ENCODE results near the gene PLLP.

The PLLP gene

GRCh38 chr16:57231821-57232350, 52.6 kb downstream of the PLLP start:
- Histone ChIP-seq H3K36me3 (ENCODE audit: control insufficient read depth in 1 of 2, insufficient read depth in 2 of 2, low read length in 2 of 2) (peaks cover 61 to 85% of the 10 kb centered on the region in 2 donors), H3K4me3 (ENCODE audit: low read depth in 1 of 2, low read length in 2 of 2) (no peak overlapping the region), H3K27ac (ENCODE audit: low read length) (no peak overlapping the region), H3K27me3 (ENCODE audit: low read depth, low read length) (no peaks in the 10 kb centered on the region), H3K9me3 (ENCODE audit: control insufficient read depth in 1 of 2, low read length in 2 of 2) (no peaks in the 10 kb centered on the region), H3K4me1 (ENCODE audit: control insufficient read depth in 1 of 2, insufficient read depth in 2 of 2, low read length in 2 of 2) (no peaks in the 10 kb centered on the region)

GRCh38 chr16:57229079-57229478, 55.4 kb downstream of the PLLP start:
- peaks cover 61 to 78% of the 10 kb centered on the region in 2 donors for H3K36me3 ChIP-seq (ENCODE audit: control insufficient read depth in 1 of 2, insufficient read depth in 2 of 2, low read length in 2 of 2)
- no peaks in the 10 kb centered on the region for H3K9me3 ChIP-seq (ENCODE audit: control insufficient read depth in 1 of 2, low read length in 2 of 2)
- H3K4me1 ChIP-seq (ENCODE audit: control insufficient read depth in 1 of 2, insufficient read depth in 2 of 2, low read length in 2 of 2), result no peaks in the 10 kb centered on the region
- H3K4me3 ChIP-seq (ENCODE audit: low read depth in 1 of 2, low read length in 2 of 2), result no peak overlapping the region
- H3K27ac ChIP-seq (ENCODE audit: low read length), result no peak overlapping the region
- no peaks in the 10 kb centered on the region for H3K27me3 ChIP-seq (ENCODE audit: low read depth, low read length)

GRCh38 chr16:57226701-57227621, 57.5 kb downstream of the PLLP start:
- Histone ChIP-seq H3K4me3 (ENCODE audit: low read depth in 1 of 2, low read length in 2 of 2) (no peak overlapping the region), H3K4me1 (ENCODE audit: control insufficient read depth in 1 of 2, insufficient read depth in 2 of 2, low read length in 2 of 2) (no peaks in the 10 kb centered on the region), H3K27me3 (ENCODE audit: low read depth, low read length) (no peaks in the 10 kb centered on the region), H3K36me3 (ENCODE audit: control insufficient read depth in 1 of 2, insufficient read depth in 2 of 2, low read length in 2 of 2) (peaks cover 59 to 76% of the 10 kb centered on the region in 2 donors), H3K9me3 (ENCODE audit: control insufficient read depth in 1 of 2, low read length in 2 of 2) (no peaks in the 10 kb centered on the region), H3K27ac (ENCODE audit: low read length) (no peak overlapping the region)

- Histone ChIP-seq H3K27me3 (ENCODE audit: low read depth, low read length) (no peaks in the 10 kb centered on the region), H3K4me3 (ENCODE audit: low read depth in 1 of 2, low read length in 2 of 2) (no peak overlapping the region), H3K27ac (ENCODE audit: low read length) (no peak overlapping the region), H3K4me1 (ENCODE audit: control insufficient read depth in 1 of 2, insufficient read depth in 2 of 2, low read length in 2 of 2) (no peaks in the 10 kb centered on the region), H3K9me3 (ENCODE audit: control insufficient read depth in 1 of 2, low read length in 2 of 2) (no peaks in the 10 kb centered on the region), H3K36me3 (ENCODE audit: control insufficient read depth in 1 of 2, insufficient read depth in 2 of 2, low read length in 2 of 2) (peaks cover 54 to 76% of the 10 kb centered on the region in 2 donors)
These were observed 58.5 kb downstream of the PLLP start for GRCh38 chr16:57225978-57226377.

GRCh38 chr16:57224651-57225335, 59.7 kb downstream of the PLLP start:
- Histone ChIP-seq H3K27me3 (ENCODE audit: low read depth, low read length) (no peaks in the 10 kb centered on the region), H3K4me3 (ENCODE audit: low read depth in 1 of 2, low read length in 2 of 2) (no peak overlapping the region), H3K27ac (ENCODE audit: low read length) (no peak overlapping the region), H3K9me3 (ENCODE audit: control insufficient read depth in 1 of 2, low read length in 2 of 2) (peaks cover 0 to 2% of the 10 kb centered on the region in 2 donors), H3K4me1 (ENCODE audit: control insufficient read depth in 1 of 2, insufficient read depth in 2 of 2, low read length in 2 of 2) (no peaks in the 10 kb centered on the region), H3K36me3 (ENCODE audit: control insufficient read depth in 1 of 2, insufficient read depth in 2 of 2, low read length in 2 of 2) (peaks cover 52 to 77% of the 10 kb centered on the region in 2 donors)

- H3K27me3 ChIP-seq (ENCODE audit: low read depth, low read length), result no peaks in the 10 kb centered on the region
- H3K9me3 ChIP-seq (ENCODE audit: control insufficient read depth in 1 of 2, low read length in 2 of 2), result peaks cover 0 to 4% of the 10 kb centered on the region in 2 donors
- H3K4me1 ChIP-seq (ENCODE audit: control insufficient read depth in 1 of 2, insufficient read depth in 2 of 2, low read length in 2 of 2), result no peaks in the 10 kb centered on the region
- no peak overlapping the region for H3K27ac ChIP-seq (ENCODE audit: low read length)
- H3K4me3 ChIP-seq (ENCODE audit: low read depth in 1 of 2, low read length in 2 of 2), result no peak overlapping the region
- peaks cover 52 to 76% of the 10 kb centered on the region in 2 donors for H3K36me3 ChIP-seq (ENCODE audit: control insufficient read depth in 1 of 2, insufficient read depth in 2 of 2, low read length in 2 of 2)
These were observed 61.4 kb downstream of the PLLP start for GRCh38 chr16:57223057-57223456.

GRCh38 chr16:57216968-57217367, 67.5 kb downstream of the PLLP start:
- Histone ChIP-seq H3K4me3 (ENCODE audit: low read depth in 1 of 2, low read length in 2 of 2) (no peak overlapping the region), H3K27me3 (ENCODE audit: low read depth, low read length) (no peaks in the 10 kb centered on the region), H3K4me1 (ENCODE audit: control insufficient read depth in 1 of 2, insufficient read depth in 2 of 2, low read length in 2 of 2) (no peaks in the 10 kb centered on the region), H3K9me3 (ENCODE audit: control insufficient read depth in 1 of 2, low read length in 2 of 2) (peaks cover 14 to 23% of the 10 kb centered on the region in 2 donors), H3K27ac (ENCODE audit: low read length) (no peak overlapping the region), H3K36me3 (ENCODE audit: control insufficient read depth in 1 of 2, insufficient read depth in 2 of 2, low read length in 2 of 2) (peaks cover 62 to 84% of the 10 kb centered on the region in 2 donors)

GRCh38 chr16:57213462-57213861, 71.0 kb downstream of the PLLP start:
- Histone ChIP-seq H3K27ac (ENCODE audit: low read length) (no peak overlapping the region), H3K9me3 (ENCODE audit: control insufficient read depth in 1 of 2, low read length in 2 of 2) (peaks cover 14 to 19% of the 10 kb centered on the region in 2 donors), H3K27me3 (ENCODE audit: low read depth, low read length) (no peaks in the 10 kb centered on the region), H3K4me1 (ENCODE audit: control insufficient read depth in 1 of 2, insufficient read depth in 2 of 2, low read length in 2 of 2) (no peaks in the 10 kb centered on the region), H3K4me3 (ENCODE audit: low read depth in 1 of 2, low read length in 2 of 2) (no peak overlapping the region), H3K36me3 (ENCODE audit: control insufficient read depth in 1 of 2, insufficient read depth in 2 of 2, low read length in 2 of 2) (peaks cover 69 to 71% of the 10 kb centered on the region in 2 donors)

- H3K9me3 ChIP-seq (ENCODE audit: control insufficient read depth in 1 of 2, low read length in 2 of 2), result no peaks in the 10 kb centered on the region
- H3K36me3 ChIP-seq (ENCODE audit: control insufficient read depth in 1 of 2, insufficient read depth in 2 of 2, low read length in 2 of 2), result peaks cover 66 to 68% of the 10 kb centered on the region in 2 donors
- no peaks in the 10 kb centered on the region for H3K27me3 ChIP-seq (ENCODE audit: low read depth, low read length)
- H3K4me1 ChIP-seq (ENCODE audit: control insufficient read depth in 1 of 2, insufficient read depth in 2 of 2, low read length in 2 of 2), result no peaks in the 10 kb centered on the region
- no peak overlapping the region for H3K27ac ChIP-seq (ENCODE audit: low read length)
- no peak overlapping the region for H3K4me3 ChIP-seq (ENCODE audit: low read depth in 1 of 2, low read length in 2 of 2)
These were observed 74.7 kb downstream of the PLLP start for GRCh38 chr16:57209780-57210179.

- Histone ChIP-seq H3K27ac (ENCODE audit: low read length) (no peak overlapping the region), H3K36me3 (ENCODE audit: control insufficient read depth in 1 of 2, insufficient read depth in 2 of 2, low read length in 2 of 2) (peaks cover 62 to 68% of the 10 kb centered on the region in 2 donors), H3K4me1 (ENCODE audit: control insufficient read depth in 1 of 2, insufficient read depth in 2 of 2, low read length in 2 of 2) (no peaks in the 10 kb centered on the region), H3K9me3 (ENCODE audit: control insufficient read depth in 1 of 2, low read length in 2 of 2) (no peaks in the 10 kb centered on the region), H3K27me3 (ENCODE audit: low read depth, low read length) (no peaks in the 10 kb centered on the region), H3K4me3 (ENCODE audit: low read depth in 1 of 2, low read length in 2 of 2) (no peak overlapping the region)
These were observed 75.5 kb downstream of the PLLP start for GRCh38 chr16:57208926-57209325.
